ENCODE data around the gene CSAG2.
"Not testable (repeated sequence)": the region's sequence is repeated elsewhere in the genome, so short reads cannot be mapped to it uniquely, and the experiment has no call there.

The CSAG2 gene, protein sequence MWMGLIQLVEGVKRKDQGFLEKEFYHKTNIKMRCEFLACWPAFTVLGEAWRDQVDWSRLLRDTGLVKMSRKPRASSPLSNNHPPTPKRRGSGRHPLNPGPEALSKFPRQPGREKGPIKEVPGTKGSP

DNA sequence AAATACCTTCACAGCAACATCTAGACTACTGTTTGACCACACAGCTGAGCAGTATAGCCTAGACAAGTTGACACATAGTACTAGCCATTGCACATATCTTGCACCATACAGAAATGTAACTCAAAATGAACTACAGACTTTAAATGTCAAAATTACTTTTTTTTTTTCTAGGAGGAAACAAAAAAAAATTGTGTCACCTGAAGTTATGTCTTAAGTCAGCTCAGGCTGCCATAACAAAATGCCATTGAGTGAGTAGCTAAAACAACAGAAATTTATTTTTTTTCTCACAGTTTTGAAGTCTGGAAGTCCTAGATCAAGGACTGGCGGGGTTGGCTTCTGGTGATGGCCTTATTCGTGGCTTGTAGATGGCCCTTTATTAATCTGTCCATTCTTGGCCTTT, at the start of gene CSAG2:
TSS of gene CSAG2 (minus strand) at position 101 of the 400 bp plus-strand sequence. CDS start 161 bp downstream, outside the sequence.
- not testable (repeated sequence) for H3K4me1 ChIP-seq (ENCODE audit: control insufficient read depth in 2 of 2, insufficient read depth in 2 of 2, low read length in 2 of 2); H3K36me3 ChIP-seq (ENCODE audit: control insufficient read depth in 2 of 2, insufficient read depth in 2 of 2, low read length in 2 of 2); H3K4me3 ChIP-seq (ENCODE audit: low read length in 2 of 2); H3K27me3 ChIP-seq (ENCODE audit: control insufficient read depth in 2 of 2, insufficient read depth in 2 of 2, low read length in 2 of 2); H3K27ac ChIP-seq (ENCODE audit: low read depth in 2 of 2, low read length in 2 of 2); H3K9me3 ChIP-seq (ENCODE audit: control insufficient read depth in 2 of 2, low read length in 2 of 2); H3K9ac ChIP-seq (ENCODE audit: low read depth in 1 of 2, low read length in 2 of 2)

DNA sequence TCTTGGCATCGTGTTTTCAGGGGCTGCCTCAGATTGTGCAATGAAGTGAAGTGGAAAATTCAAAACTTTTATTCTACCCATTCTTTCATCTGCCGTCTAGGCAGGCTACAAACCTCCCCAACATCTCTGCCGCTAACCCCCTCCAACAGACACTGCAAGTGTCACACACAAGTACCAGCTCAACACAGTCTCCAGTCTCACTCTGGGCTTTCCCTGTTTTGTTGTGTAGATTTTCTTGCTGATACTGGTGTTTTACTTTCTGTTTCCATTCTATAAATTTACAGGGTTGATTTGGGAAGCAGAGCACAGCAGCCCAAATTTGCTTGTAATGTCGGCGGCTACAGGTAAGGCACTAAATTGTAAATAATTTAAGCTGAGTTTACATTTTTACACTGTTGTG, 45.8 kb upstream of the CSAG2 start:
- not testable (repeated sequence) for H3K36me3 ChIP-seq (ENCODE audit: control insufficient read depth in 2 of 2, insufficient read depth in 2 of 2, low read length in 2 of 2); H3K9ac ChIP-seq (ENCODE audit: low read depth in 1 of 2, low read length in 2 of 2); H3K27me3 ChIP-seq (ENCODE audit: control insufficient read depth in 2 of 2, insufficient read depth in 2 of 2, low read length in 2 of 2); H3K4me3 ChIP-seq (ENCODE audit: low read length in 2 of 2); H3K9me3 ChIP-seq (ENCODE audit: control insufficient read depth in 2 of 2, low read length in 2 of 2); H3K4me1 ChIP-seq (ENCODE audit: control insufficient read depth in 2 of 2, insufficient read depth in 2 of 2, low read length in 2 of 2); H3K27ac ChIP-seq (ENCODE audit: low read depth in 2 of 2, low read length in 2 of 2)

DNA sequence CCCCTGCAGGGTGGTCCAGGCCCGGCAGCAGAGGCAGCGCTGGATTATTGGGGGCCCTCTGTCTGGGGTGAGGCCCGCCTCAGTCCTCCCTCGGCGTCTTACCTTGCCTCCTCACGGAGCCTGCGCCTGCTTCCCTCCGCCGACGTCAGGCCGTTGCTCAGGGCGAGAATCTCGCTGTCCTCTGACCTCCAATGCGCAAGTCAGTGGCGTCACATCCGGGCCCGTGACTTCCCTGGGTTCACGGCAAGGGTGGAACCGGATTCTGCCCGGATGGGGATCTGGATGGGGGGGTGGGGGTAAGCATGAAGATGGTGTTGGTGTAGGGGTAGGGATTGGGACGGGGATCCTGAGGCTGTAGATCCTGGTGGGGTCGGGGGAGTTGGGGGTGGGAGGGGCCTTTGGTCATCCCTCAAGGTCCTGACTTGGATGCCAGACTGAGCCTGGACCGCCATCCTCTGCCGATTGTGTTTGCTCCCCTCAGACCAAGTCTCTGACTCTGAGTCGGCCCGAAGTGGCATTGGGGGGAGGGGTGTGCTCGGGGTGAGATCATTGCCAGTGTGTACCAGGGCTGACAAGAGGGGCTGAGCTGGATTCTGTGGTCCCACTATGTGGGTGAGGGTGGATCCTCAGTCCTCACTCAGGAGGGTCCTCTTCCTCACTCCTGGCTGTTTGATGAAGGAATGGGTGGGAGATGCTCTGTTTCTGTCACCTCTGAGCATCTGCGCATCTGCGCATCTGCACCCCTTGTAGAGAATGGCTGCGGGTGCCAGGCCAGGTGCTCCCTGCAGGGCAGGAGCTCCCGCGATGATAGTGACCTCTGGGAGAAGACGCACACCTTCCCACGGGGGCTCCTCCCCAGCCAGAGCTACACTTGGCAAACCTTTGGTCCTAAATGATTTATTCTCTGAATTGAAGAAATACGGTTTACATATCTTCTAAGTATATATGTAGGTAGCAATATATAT, 44.9 kb upstream of the CSAG2 start, which contains the start of gene MAGEA2:
TSS of gene MAGEA2 (minus strand) at position 157 of the 965 bp plus-strand sequence. CDS start 2,479 bp downstream, outside the sequence.
- H3K9me3 ChIP-seq (ENCODE audit: control insufficient read depth in 2 of 2, low read length in 2 of 2); H3K36me3 ChIP-seq (ENCODE audit: control insufficient read depth in 2 of 2, insufficient read depth in 2 of 2, low read length in 2 of 2); H3K27me3 ChIP-seq (ENCODE audit: control insufficient read depth in 2 of 2, insufficient read depth in 2 of 2, low read length in 2 of 2); H3K4me1 ChIP-seq (ENCODE audit: control insufficient read depth in 2 of 2, insufficient read depth in 2 of 2, low read length in 2 of 2); H3K27ac ChIP-seq (ENCODE audit: low read depth in 2 of 2, low read length in 2 of 2); H3K4me3 ChIP-seq (ENCODE audit: low read length in 2 of 2); H3K9ac ChIP-seq (ENCODE audit: low read depth in 1 of 2, low read length in 2 of 2): not testable (repeated sequence)

DNA sequence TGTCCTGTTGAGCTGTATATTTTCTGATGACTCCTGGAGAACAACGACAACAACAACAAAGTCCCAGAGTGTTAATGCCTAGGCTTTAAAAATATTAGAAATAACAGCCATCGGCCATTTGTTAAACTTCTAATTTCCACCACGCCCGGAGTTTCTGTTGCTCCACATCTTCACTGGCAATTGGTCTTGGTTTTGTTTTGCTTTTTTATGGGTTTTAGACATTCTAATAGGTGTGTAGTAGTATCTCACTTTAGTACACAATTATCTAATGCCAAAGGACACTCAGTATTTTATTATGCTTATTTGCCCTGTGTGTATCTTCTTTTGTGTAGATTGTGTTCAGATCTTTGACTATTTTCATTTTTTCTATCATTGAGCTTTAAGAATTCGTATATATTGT, 29.5 kb upstream of the CSAG2 start:
- Histone ChIP-seq H3K9ac (ENCODE audit: low read depth in 1 of 2, low read length in 2 of 2) (no peak overlapping the region), H3K4me3 (ENCODE audit: low read length in 2 of 2) (no peak overlapping the region), H3K27me3 (ENCODE audit: control insufficient read depth in 2 of 2, insufficient read depth in 2 of 2, low read length in 2 of 2) (no peaks in the 10 kb centered on the region), H3K4me1 (ENCODE audit: control insufficient read depth in 2 of 2, insufficient read depth in 2 of 2, low read length in 2 of 2) (no peaks in the 10 kb centered on the region), H3K27ac (ENCODE audit: low read depth in 2 of 2, low read length in 2 of 2) (no peak overlapping the region), H3K36me3 (ENCODE audit: control insufficient read depth in 2 of 2, insufficient read depth in 2 of 2, low read length in 2 of 2) (no peaks in the 10 kb centered on the region), H3K9me3 (ENCODE audit: control insufficient read depth in 2 of 2, low read length in 2 of 2) (no peaks in the 10 kb centered on the region)

- not testable (repeated sequence) for H3K4me1 ChIP-seq (ENCODE audit: control insufficient read depth in 2 of 2, insufficient read depth in 2 of 2, low read length in 2 of 2); H3K9me3 ChIP-seq (ENCODE audit: control insufficient read depth in 2 of 2, low read length in 2 of 2); H3K9ac ChIP-seq (ENCODE audit: low read depth in 1 of 2, low read length in 2 of 2); H3K27me3 ChIP-seq (ENCODE audit: control insufficient read depth in 2 of 2, insufficient read depth in 2 of 2, low read length in 2 of 2); H3K36me3 ChIP-seq (ENCODE audit: control insufficient read depth in 2 of 2, insufficient read depth in 2 of 2, low read length in 2 of 2); H3K27ac ChIP-seq (ENCODE audit: low read depth in 2 of 2, low read length in 2 of 2); H3K4me3 ChIP-seq (ENCODE audit: low read length in 2 of 2)
Measured at GRCh38 chrX:152736528-152736927, 27.5 kb upstream of the CSAG2 start.

DNA sequence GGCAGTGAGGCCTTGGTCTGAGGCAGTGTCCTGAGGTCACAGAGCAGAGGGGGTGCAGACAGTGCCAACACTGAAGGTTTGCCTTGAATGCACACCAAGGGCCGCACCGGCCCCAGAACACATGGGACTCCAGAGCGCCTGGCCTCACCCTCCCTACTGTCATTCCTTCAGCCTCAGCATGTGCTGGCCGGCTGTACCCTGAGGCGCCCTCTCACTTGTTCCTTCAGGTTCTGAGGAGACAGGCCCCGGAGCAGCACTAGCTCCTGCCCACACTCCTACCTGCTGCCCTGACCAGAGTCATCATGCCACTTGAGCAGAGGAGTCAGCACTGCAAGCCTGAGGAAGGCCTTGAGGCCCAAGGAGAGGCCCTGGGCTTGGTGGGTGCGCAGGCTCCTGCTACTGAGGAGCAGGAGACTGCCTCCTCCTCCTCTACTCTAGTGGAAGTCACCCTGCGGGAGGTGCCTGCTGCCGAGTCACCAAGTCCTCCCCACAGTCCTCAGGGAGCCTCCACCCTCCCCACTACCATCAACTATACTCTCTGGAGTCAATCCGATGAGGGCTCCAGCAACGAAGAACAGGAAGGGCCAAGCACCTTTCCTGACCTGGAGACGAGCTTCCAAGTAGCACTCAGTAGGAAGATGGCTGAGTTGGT, 26.9 kb upstream of the CSAG2 start:
- Histone ChIP-seq H3K27me3 (ENCODE audit: control insufficient read depth in 2 of 2, insufficient read depth in 2 of 2, low read length in 2 of 2) (no peaks in the 10 kb centered on the region), H3K9me3 (ENCODE audit: control insufficient read depth in 2 of 2, low read length in 2 of 2) (no peaks in the 10 kb centered on the region), H3K27ac (ENCODE audit: low read depth in 2 of 2, low read length in 2 of 2) (no peak overlapping the region), H3K4me1 (ENCODE audit: control insufficient read depth in 2 of 2, insufficient read depth in 2 of 2, low read length in 2 of 2) (no peaks in the 10 kb centered on the region), H3K4me3 (ENCODE audit: low read length in 2 of 2) (no peak overlapping the region), H3K36me3 (ENCODE audit: control insufficient read depth in 2 of 2, insufficient read depth in 2 of 2, low read length in 2 of 2) (no peaks in the 10 kb centered on the region), H3K9ac (ENCODE audit: low read depth in 1 of 2, low read length in 2 of 2) (no peak overlapping the region)

- Histone ChIP-seq H3K27ac (ENCODE audit: low read depth in 2 of 2, low read length in 2 of 2) (no peak overlapping the region), H3K4me1 (ENCODE audit: control insufficient read depth in 2 of 2, insufficient read depth in 2 of 2, low read length in 2 of 2) (no peaks in the 10 kb centered on the region), H3K9ac (ENCODE audit: low read depth in 1 of 2, low read length in 2 of 2) (no peak overlapping the region), H3K9me3 (ENCODE audit: control insufficient read depth in 2 of 2, low read length in 2 of 2) (no peaks in the 10 kb centered on the region), H3K27me3 (ENCODE audit: control insufficient read depth in 2 of 2, insufficient read depth in 2 of 2, low read length in 2 of 2) (no peaks in the 10 kb centered on the region), H3K36me3 (ENCODE audit: control insufficient read depth in 2 of 2, insufficient read depth in 2 of 2, low read length in 2 of 2) (no peaks in the 10 kb centered on the region), H3K4me3 (ENCODE audit: low read length in 2 of 2) (no peak overlapping the region)
Measured at GRCh38 chrX:152735101-152735500, 26.0 kb upstream of the CSAG2 start.

GRCh38 chrX:152734143-152734858, 25.2 kb upstream of the CSAG2 start:
- H3K9ac ChIP-seq (ENCODE audit: low read depth in 1 of 2, low read length in 2 of 2); H3K4me1 ChIP-seq (ENCODE audit: control insufficient read depth in 2 of 2, insufficient read depth in 2 of 2, low read length in 2 of 2); H3K36me3 ChIP-seq (ENCODE audit: control insufficient read depth in 2 of 2, insufficient read depth in 2 of 2, low read length in 2 of 2); H3K27me3 ChIP-seq (ENCODE audit: control insufficient read depth in 2 of 2, insufficient read depth in 2 of 2, low read length in 2 of 2); H3K9me3 ChIP-seq (ENCODE audit: control insufficient read depth in 2 of 2, low read length in 2 of 2); H3K27ac ChIP-seq (ENCODE audit: low read depth in 2 of 2, low read length in 2 of 2); H3K4me3 ChIP-seq (ENCODE audit: low read length in 2 of 2): not testable (repeated sequence)

- Histone ChIP-seq H3K9me3 (ENCODE audit: control insufficient read depth in 2 of 2, low read length in 2 of 2) (no peaks in the 10 kb centered on the region), H3K4me1 (ENCODE audit: control insufficient read depth in 2 of 2, insufficient read depth in 2 of 2, low read length in 2 of 2) (no peaks in the 10 kb centered on the region), H3K27ac (ENCODE audit: low read depth in 2 of 2, low read length in 2 of 2) (no peak within 1 kb of the TSS), H3K36me3 (ENCODE audit: control insufficient read depth in 2 of 2, insufficient read depth in 2 of 2, low read length in 2 of 2) (no peaks in the 10 kb centered on the region), H3K9ac (ENCODE audit: low read depth in 1 of 2, low read length in 2 of 2) (no peak within 1 kb of the TSS), H3K4me3 (ENCODE audit: low read length in 2 of 2) (no peak within 1 kb of the TSS), H3K27me3 (ENCODE audit: control insufficient read depth in 2 of 2, insufficient read depth in 2 of 2, low read length in 2 of 2) (no peaks in the 10 kb centered on the region)
Measured at GRCh38 chrX:152733261-152733975, 24.3 kb upstream of the CSAG2 start, which contains the start of the genes CSAG1 and MAGEA12. CSAG1 (minus strand) TSS chrX:152733721; CDS start chrX:152732460, 1,261 bp downstream. MAGEA12 (plus strand) TSS chrX:152733757; CDS start chrX:152736162, 2,405 bp downstream.

Data from mucosa of rectum (tissue), 2 donors.